A549 treated with AZD9567 at 1 μM for 4 hours (cell line): ENCODE data around the gene PRPF38A. TPM values are rescaled to one million over a fixed set of nuclear protein-coding genes. Genes with fewer than 3 reads are reported as not detected.

Source experiments
- total RNA-seq: library from RNA; stranded (reverse); fragments of 200-300 nt; extraction: Qiagen RNA extraction; gene quantifications from 5 replicates; pipeline ENCODE4 v1.2.3, GENCODE V29; 2022; ENCODE audit not compliant: insufficient read depth

The PRPF38A gene
- 18.0 to 22.1 TPM (median 22.0 TPM) in 5 replicates for total RNA-seq

GRCh38 chr1:52404116-52404974 lies at the start of gene PRPF38A, which contains the start of gene ORC1:
TSS of gene PRPF38A (plus strand) at chr1:52404602. CDS start at chr1:52404750, 148 bp downstream.
TSS of gene ORC1 (minus strand) at chr1:52404423. CDS start at chr1:52402223, 2,200 bp downstream.

GRCh38 chr1:52365746-52366516 lies 38.5 kb upstream of the PRPF38A start, which contains the start of gene CC2D1B:
TSS of gene CC2D1B (minus strand) at chr1:52366205. CDS start at chr1:52364620, 1,585 bp downstream.

Other genes starting within 250 kb of the PRPF38A start
- gene CC2D1B, start 38.4 kb upstream of the PRPF38A start, total RNA-seq, result 17.3 to 20.0 TPM (median 19.0 TPM) in 5 replicates
- 19.7 to 24.8 TPM (median 20.3 TPM) in 5 replicates for gene ORC1, start 179 bp upstream of the PRPF38A start, total RNA-seq
- gene TUT4, start 148.5 kb downstream of the PRPF38A start, total RNA-seq, result 22.6 to 46.7 TPM (median 23.8 TPM) in 5 replicates
- not detected in 5 replicates for gene GPX7, start 197.8 kb downstream of the PRPF38A start, total RNA-seq
- 0.20 to 0.51 TPM (median 0.34 TPM) in 4 of 5 replicates, not detected in the other for gene SHISAL2A, start 228.6 kb downstream of the PRPF38A start, total RNA-seq